Measurements from ENCODE around the gene PARVB. TPM values are rescaled to one million over a fixed set of nuclear protein-coding genes. Genes with fewer than 3 reads are reported as not detected.

PARVB gene
- total and polyA plus RNA-seq, 10 of the 15 experiments (the other 5 are each of a cell fraction or from before 2014, with no cell fraction given) = 5.2 to 264 (median 76.0) TPM

- Histone ChIP-seq H4K20me1 (ENCODE audit: control insufficient read depth, insufficient read depth) (no peaks in the 10 kb centered on the region), H3K4me1 (ENCODE audit: control insufficient read depth, insufficient read depth, low read length) (peaks cover 18% of the 10 kb centered on the region), H3K9ac (ENCODE audit: control insufficient read depth, insufficient read depth, low read length) (0 out of 2 replicates have a peak overlapping the region, but pooled peaks have one; percentile 2), H3K36me3 (ENCODE audit: control insufficient read depth in 2 of 2, insufficient read depth in 2 of 2, low read length in 1 of 2) (peaks cover 0 to 1% of the 10 kb centered on the region in 2 experiments; a peak in 3 of 4 replicates), H3K27me3 (replicated peaks in 1 of 2; ENCODE audit: control insufficient read depth in 2 of 2, insufficient read depth in 2 of 2, low read length in 1 of 2) (no peaks in the 10 kb centered on the region), H3K4me3 (no peak overlapping the region; the same call in 1 of the 2 replicates), H3K4me2 (ENCODE audit: control insufficient read depth, insufficient read depth) (peak overlapping the region; percentile 47), H3K79me2 (ENCODE audit: control insufficient read depth, insufficient read depth, low read length) (no peaks in the 10 kb centered on the region), H2AFZ (ENCODE audit: control insufficient read depth, low read depth, low read length) (no peak overlapping the region; the same call in 1 of the 2 replicates), H3K27ac (ENCODE audit: control insufficient read depth, insufficient read depth) (peak overlapping the region; percentile 38), H3K9me3 (replicated peaks; ENCODE audit: control insufficient read depth, insufficient read depth, low read length) (no peaks in the 10 kb centered on the region)
- CTCF ChIA-PET = interaction anchor here (0.9 to 2.0 kb wide), 2 partner anchors 90 to 179 kb away, joined by 3 to 7 read pairs; no protein-coding TSS in a partner anchor
- peak; percentile 99 for ATAC-seq
- in situ Hi-C loops (cut with MboI) (no loop called here), intact Hi-C loops (cut with micrococcal nuclease; ENCODE audit: unreplicated experiment) (no loop called here)
- DNase-seq (ENCODE audit: low read depth, low spot score) = no peak
- SMC1A ChIA-PET (ENCODE audit: uncharacterized antibody, unreplicated experiment) = interaction anchor here (0.6 to 1.5 kb wide), 2 partner anchors 9 to 551 kb away, joined by 3 to 7 read pairs; no protein-coding TSS in a partner anchor
- FAIRE-seq = peak; percentile 92
- no TSS peak for BruUV-seq (replicated peaks)
- POLR2A ChIA-PET = interaction anchor here (0.6 to 1.2 kb wide), 3 partner anchors 9 to 1394 kb away, joined by 4 to 8 read pairs (median 7); partner anchors contain the start of gene PARVG
- RAD21 ChIA-PET (ENCODE audit: unreplicated experiment) = interaction anchor here (0.6 to 1.6 kb wide), 6 partner anchors 9 to 179 kb away, joined by 3 to 14 read pairs (median 4); partner anchors contain the start of gene PARVG
- 27% methylated on average over 22 of the region's 22 CpGs for WGBS (ENCODE audit: insufficient coverage, insufficient replicate concordance, low lambda C conversion rate, missing lambda C conversion rate)
- TF ChIP-seq EP300 (IDR thresholded peaks at IDR 0.05; ENCODE audit: borderline replicate concordance in 1 of 2, control insufficient read depth in 1 of 2, low read depth in 2 of 2, low read length in 2 of 2) = peak; percentile 33 to 80; a peak in 3 of 4 replicates
- 0 out of 2 replicates have a peak, but pooled peaks have one; percentile 42 for TF ChIP-seq NBN (IDR thresholded peaks at IDR 0.05)
- peak in 1 of 2 experiments; percentile 35; a peak in 1 of 4 replicates for TF ChIP-seq BHLHE40 (IDR thresholded peaks at IDR 0.05; ENCODE audit: borderline replicate concordance in 1 of 2, low read depth in 2 of 2, low read length in 1 of 2)
- no peak for TF ChIP-seq E4F1 (IDR thresholded peaks at IDR 0.05; ENCODE audit: borderline replicate concordance, partially characterized antibody)
- 0 out of 2 replicates have a peak, but pooled peaks have one; percentile 48 for TF ChIP-seq WRNIP1 (IDR thresholded peaks at IDR 0.05; ENCODE audit: borderline replicate concordance, low read depth, low read length)
- peak in 1 of 2 experiments; percentile 95; a peak in 2 of 3 replicates for TF ChIP-seq EGR1 (IDR thresholded peaks at IDR 0.05; ENCODE audit: borderline replicate concordance in 1 of 2, low read depth in 2 of 2, low read length in 2 of 2)
- TF ChIP-seq CEBPB (IDR thresholded peaks at IDR 0.05; ENCODE audit: borderline replicate concordance in 1 of 2, low read depth in 2 of 2, low read length in 2 of 2) = peak in 1 of 2 experiments; percentile 78; a peak in 2 of 4 replicates
- TF ChIP-seq POU2F2 (IDR thresholded peaks at IDR 0.05; ENCODE audit: borderline replicate concordance, low read depth, low read length) = peak; percentile 68; the same call in 1 of the 3 replicates
- TF ChIP-seq MTA2 (IDR thresholded peaks at IDR 0.05; ENCODE audit: low read depth) = peak; percentile 47
- 0 out of 2 replicates have a peak, but pooled peaks have one; percentile 42 for TF ChIP-seq POLR2A (IDR thresholded peaks at IDR 0.05; ENCODE audit: low read depth, low read length)
- peak; percentile 60; the same call in 1 of the 2 replicates for TF ChIP-seq MAX (IDR thresholded peaks at IDR 0.05; ENCODE audit: low read depth, low read length)
- TF ChIP-seq RELB (IDR thresholded peaks at IDR 0.05; ENCODE audit: low read depth) = peak; percentile 54; the same call in 1 of the 2 replicates
- peak; percentile 72; the same call in 1 of the 2 replicates for TF ChIP-seq RCOR1 (conservative IDR thresholded peaks at IDR 0.05; ENCODE audit: low read depth, low read length)
- peak; percentile 44; the same call in 1 of the 2 replicates for TF ChIP-seq CREB1 (IDR thresholded peaks at IDR 0.05; ENCODE audit: low read depth)
- no peak for TF ChIP-seq ZNF622 (IDR thresholded peaks at IDR 0.05)
- TF ChIP-seq TARDBP (IDR thresholded peaks at IDR 0.05; ENCODE audit: borderline replicate concordance) = no peak
- peak; percentile 8; the same call in 1 of the 2 replicates for TF ChIP-seq SMC3 (IDR thresholded peaks at IDR 0.05; ENCODE audit: borderline replicate concordance, low read length)
- TF ChIP-seq IKZF1 (conservative IDR thresholded peaks at IDR 0.05) = peak; percentile 58; the same call in 1 of the 2 replicates
Observed at GRCh38 chr22:44172370-44173108, 148.4 kb downstream of the PARVB start.

Data from GM12878 (cell line).